ENCODE results near the gene CCDC7.
"Not testable (repeated sequence)": the region's sequence is repeated elsewhere in the genome, so short reads cannot be mapped to it uniquely, and the experiment has no call there.

The CCDC7 gene

DNA sequence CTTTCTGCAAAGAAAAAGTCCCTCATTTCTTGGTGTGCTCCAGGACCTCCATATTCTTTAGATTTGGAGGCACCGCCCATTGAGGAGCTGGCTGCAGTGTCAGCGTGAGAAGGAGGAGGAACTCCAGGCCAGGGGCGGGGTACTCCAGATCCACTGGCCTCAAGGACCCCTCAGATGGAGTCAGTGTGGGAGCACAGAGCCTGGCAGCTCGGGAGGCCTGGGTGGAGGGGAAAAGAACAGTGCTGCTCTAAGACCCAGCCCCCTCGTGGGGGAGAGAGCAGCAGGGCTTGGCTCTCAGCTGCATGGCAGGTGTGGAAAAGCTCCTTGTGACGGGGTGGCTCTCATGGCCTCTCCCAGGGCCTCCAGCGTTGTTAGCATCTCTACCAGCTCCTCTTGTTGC is 441.5 kb downstream of the CCDC7 start:
- DNase-seq (ENCODE audit: low spot score), result no peak

- no peak for DNase-seq (ENCODE audit: low spot score)
These were observed 442.4 kb downstream of the CCDC7 start for GRCh38 chr10:32888161-32888927.

DNA sequence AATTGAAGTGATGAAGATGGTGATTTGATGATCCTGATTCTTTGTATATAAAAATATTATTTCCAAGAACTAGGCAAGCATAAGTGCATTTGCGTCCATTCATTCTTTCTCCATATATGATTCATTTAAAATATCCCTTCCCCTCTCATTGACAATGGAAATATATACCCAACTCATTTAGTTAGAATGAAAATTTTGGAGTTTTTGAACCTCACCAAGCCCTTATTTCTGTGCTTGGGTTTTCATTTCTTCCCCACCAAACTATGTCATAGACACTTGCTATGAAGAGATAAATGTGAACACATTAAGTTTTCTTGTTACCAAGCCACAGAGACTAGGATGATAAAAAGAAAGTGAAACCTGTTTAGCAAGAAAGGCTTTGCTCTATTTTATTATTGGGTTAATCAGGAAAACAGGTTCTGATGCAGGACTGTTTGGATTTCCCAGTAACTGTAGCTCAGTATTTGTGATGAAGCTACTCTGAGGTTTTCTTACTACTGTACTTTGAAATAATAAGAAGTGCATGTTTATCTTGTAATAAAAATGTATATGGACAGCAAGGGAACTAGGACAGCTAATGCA is 443.8 kb downstream of the CCDC7 start:
- no peak for DNase-seq (ENCODE audit: low spot score)

DNA sequence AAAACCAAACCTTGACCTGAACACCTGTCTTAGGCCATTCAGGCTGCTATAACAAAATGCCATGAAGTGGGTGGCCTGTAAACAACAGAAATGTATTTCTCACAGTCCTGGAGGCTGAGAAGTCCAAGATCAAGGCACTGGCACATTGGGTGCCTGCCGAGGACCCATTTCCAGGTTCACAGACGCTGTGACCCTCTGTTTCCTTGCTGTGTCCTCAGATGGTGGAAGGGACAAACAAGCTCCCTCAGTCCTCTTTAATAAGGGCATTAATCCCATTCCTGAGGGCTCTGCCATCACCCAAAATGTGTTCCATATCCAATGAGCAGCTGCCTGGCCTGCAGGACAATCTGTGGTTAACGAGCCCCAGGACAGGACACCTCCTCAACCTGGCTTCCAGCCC is 444.5 kb downstream of the CCDC7 start:
- no peak for DNase-seq (ENCODE audit: low spot score)

DNA sequence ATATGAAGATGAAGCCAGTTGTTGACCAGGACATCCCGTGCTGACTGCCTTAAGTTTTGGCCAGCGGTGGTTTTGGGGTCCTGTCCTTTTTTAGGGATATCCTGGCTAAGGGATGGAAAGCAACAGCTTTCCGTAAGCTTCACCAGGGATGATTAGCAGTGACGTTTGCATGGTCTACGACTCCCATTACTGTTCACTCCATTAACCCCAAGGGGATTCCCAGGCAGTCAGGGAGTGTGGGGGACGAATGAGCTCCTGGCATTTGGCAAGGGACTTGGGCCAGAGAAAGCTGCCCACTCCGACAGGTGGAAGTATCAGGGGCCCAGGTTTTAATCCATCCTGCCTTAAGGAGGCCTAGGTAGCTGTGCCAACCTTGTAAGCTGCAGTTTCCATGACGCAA is 445.3 kb downstream of the CCDC7 start:
- no peak for DNase-seq (ENCODE audit: low spot score)

- DNase-seq (ENCODE audit: low spot score), result no peak
These were observed 447.5 kb downstream of the CCDC7 start for GRCh38 chr10:32893434-32893833.

- no peak for DNase-seq (ENCODE audit: low spot score)
These were observed 448.1 kb downstream of the CCDC7 start for GRCh38 chr10:32893916-32894664.

- DNase-seq (ENCODE audit: low spot score), result not testable (repeated sequence)
These were observed 449.4 kb downstream of the CCDC7 start for GRCh38 chr10:32895200-32895968.

GRCh38 chr10:32901815-32902214 is 455.9 kb downstream of the CCDC7 start:
- DNase-seq (ENCODE audit: low spot score), result no peak

GRCh38 chr10:32905466-32905865 is 459.5 kb downstream of the CCDC7 start:
- DNase-seq (ENCODE audit: low spot score), result no peak

GRCh38 chr10:32906595-32906994 is 460.7 kb downstream of the CCDC7 start:
- no peak for DNase-seq (ENCODE audit: low spot score)

DNA sequence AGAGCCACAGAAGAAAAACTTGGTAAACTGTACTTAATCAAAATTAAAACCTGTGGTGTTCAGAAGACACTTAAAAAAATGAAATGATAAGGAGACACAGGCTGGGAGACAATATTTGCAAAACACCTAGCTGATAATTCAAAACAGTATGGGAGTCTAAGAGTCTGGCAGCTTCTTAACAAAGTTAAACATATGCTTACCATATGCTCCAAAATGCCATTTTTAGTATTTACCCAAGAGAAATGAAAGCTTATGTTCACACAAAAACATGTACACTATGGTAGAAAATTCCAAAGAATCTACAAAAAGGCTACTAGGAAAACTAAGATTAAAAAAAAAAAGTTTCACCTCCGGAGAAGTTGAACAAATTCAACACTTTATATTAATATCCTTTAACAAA is 463.5 kb downstream of the CCDC7 start:
- DNase-seq (ENCODE audit: low spot score), result no peak

GRCh38 chr10:32909970-32910369 is 464.0 kb downstream of the CCDC7 start:
- DNase-seq (ENCODE audit: low spot score), result not testable (repeated sequence)

DNA sequence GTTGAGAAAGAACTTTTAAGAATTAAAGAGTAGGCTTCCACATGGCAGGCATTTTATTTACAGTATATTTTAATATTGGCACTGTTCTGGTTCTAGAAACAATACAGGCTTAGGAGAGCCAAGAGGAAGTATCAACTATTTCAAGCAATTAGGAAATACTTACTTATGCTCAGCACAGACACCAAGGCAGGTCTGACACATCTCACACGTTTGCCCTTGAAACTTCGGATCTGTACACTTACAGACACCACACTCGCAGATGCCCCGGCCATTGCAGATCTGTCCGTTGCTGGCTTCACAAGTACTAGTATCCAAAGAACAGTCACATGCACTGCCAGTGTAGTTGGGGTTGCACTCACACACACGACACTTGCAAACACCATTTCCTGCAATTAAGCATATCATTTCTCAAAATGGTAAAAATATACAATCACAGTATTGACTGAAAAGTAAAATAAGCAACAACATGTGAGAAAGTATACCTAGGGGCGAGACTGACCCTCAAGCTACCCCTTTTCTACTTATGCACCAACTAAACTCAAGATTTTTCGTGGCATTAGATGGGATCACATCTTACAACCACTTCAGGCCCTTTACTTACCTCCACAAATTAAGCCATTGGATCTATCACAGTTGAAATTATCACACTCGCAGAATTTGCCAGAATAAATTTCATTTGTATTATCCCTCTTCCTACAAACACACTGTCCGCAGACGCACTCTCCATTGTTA is 465.5 kb downstream of the CCDC7 start:
- no peak for DNase-seq (ENCODE audit: low spot score)

DNA sequence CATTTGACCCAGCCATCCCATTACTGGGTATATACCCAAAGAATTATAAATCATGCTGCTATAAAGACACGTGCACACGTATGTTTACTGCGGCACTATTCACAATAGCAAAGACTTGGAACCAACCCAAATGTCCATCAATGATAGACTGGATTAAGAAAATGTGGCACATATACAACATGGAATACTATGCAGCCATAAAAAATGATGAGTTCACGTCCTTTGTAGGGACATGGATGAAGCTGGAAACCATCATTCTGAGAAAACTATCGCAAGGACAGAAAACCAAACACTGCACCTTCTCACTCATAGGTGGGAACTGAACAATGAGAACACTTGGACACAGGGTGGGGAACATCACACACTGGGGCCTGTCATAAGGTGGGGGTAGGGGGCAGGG is 471.9 kb downstream of the CCDC7 start:
- not testable (repeated sequence) for DNase-seq (ENCODE audit: low spot score)

DNA sequence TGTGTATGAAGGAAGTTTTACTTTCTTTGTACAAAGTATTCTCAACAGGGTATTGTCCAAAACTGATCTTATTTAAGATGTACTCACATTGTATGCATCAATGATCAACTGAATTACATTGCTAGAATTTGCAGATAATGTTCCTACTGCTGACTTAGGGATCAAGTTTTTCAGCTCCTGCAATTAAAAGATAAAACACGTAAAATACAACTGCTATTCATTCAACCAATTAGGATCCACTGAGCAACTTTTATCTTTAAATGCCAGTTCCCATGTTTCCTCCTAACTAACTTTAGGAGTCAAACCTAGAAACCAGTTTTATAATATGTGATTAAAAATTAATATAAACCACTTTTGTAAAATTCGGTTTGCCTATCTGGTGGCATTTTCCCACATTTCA is 476.2 kb downstream of the CCDC7 start:
- no peak for DNase-seq (ENCODE audit: low spot score)

DNA sequence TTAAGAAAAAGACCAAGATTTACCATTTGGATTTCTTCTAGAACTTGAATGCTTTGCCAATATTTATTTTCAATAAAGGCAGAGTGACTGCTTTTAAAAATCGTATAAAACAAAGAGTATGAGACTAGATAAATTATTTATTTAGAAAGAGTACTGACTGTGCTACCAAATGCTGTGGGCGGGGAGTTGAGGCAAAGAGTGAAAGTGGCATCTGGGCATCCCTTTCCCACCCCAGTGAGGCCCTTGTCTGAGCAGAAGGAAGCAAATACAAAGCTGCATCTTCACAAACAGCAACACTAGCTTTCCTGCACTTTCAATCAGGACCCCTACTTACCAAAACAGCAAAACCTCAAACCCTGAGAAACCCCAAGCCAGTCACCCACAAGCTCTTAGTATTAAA is 477.2 kb downstream of the CCDC7 start:
- no peak for DNase-seq (ENCODE audit: low spot score)

GRCh38 chr10:32923849-32924248 is 477.9 kb downstream of the CCDC7 start:
- DNase-seq (ENCODE audit: low spot score), result no peak

All from HuH-7.5 (cell line).